ENCODE data around the gene DCAF4. TPM values are rescaled to one million over a fixed set of nuclear protein-coding genes. Genes with fewer than 3 reads are reported as not detected.

DCAF4 gene
- total and polyA plus RNA-seq, 8 donors = 0.58 to 139 (median 7.7) TPM

DNA sequence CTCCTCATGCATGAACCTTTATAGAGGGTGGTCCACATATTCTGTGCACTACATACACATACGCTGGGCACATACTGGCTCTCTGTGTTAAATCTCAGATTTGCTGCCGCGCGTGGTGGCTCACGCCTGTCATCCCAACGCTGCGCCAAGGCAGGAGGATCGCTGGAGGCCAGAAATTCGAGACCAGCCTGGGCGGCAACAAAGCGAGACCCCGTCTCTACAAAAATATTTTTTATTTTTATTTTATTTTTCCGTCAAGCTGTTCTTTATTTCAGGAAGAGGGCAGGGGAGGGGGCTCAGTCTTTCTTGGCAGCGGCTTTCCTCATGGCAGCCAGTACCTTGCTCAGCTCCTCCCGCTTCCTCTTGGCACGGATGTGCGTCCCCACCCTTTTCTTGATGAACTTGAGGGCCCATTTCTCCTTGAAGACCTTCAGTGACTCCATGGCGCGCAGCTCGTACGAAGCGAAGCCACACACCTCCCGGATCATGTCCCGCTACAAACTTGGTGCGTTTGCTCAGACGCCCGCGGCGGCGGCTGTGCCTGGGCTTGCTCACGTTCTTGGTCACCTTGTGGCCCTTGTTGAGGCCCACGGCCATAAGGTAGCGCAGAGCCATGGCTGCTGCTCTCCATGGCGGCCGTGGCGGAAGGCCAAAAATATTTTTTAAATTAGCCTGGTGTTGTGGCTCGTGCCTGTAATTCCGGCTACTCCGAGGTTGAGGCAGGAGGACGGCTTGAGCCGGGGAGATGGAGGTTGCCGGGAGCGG is 3.2 kb downstream of the DCAF4 start:
- Histone ChIP-seq H3K27ac (no peak overlapping the region), H3K36me3 (peaks cover 0 to 10% (median 0%) of the 10 kb centered on the region in 4 donors), H3K4me1 (peaks cover 4 to 25% (median 10%) of the 10 kb centered on the region in 4 donors), H3K4me3 (no peak overlapping the region), H3K27me3 (no peaks in the 10 kb centered on the region), H3K9me3 (no peaks in the 10 kb centered on the region)
- DNase-seq = no peak
- no peak for TF ChIP-seq POLR2A (IDR thresholded peaks at IDR 0.05)
- TF ChIP-seq POLR2AphosphoS5 (IDR thresholded peaks at IDR 0.05) = no peak
- TF ChIP-seq, protein P1, sequence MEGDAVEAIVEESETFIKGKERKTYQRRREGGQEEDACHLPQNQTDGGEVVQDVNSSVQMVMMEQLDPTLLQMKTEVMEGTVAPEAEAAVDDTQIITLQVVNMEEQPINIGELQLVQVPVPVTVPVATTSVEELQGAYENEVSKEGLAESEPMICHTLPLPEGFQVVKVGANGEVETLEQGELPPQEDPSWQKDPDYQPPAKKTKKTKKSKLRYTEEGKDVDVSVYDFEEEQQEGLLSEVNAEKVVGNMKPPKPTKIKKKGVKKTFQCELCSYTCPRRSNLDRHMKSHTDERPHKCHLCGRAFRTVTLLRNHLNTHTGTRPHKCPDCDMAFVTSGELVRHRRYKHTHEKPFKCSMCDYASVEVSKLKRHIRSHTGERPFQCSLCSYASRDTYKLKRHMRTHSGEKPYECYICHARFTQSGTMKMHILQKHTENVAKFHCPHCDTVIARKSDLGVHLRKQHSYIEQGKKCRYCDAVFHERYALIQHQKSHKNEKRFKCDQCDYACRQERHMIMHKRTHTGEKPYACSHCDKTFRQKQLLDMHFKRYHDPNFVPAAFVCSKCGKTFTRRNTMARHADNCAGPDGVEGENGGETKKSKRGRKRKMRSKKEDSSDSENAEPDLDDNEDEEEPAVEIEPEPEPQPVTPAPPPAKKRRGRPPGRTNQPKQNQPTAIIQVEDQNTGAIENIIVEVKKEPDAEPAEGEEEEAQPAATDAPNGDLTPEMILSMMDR (IDR thresholded peaks at IDR 0.05) = no peak
- TF ChIP-seq EP300 (IDR thresholded peaks at IDR 0.05) = no peak
- intact Hi-C loops (cut with DNase I; ENCODE audit: low total_unique reads) = no loop called here
- WGBS, 5 donors = 91 to 95% (median 93%) methylated on average over 43 of the region's 43 CpGs

DNA sequence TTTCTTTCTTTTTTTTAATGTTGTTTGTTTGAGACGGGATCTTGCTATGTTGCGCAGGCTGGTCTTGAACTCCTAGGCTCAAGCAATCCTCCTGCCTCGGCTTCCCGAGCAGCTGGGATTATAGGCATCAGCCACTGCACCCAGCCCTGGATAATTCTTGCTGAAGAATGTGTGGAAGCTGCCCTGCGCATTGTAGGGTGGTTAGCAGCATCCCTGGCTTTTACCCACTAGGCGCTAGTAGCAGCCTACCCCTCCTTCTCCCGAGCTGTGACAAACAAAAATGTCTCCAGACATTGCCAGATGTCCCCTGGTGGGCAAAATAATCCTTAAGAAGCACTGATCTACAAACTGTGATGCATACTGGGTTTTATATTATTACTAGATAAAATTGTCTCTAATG is 6.6 kb downstream of the DCAF4 start:
- Histone ChIP-seq H3K27me3 (no peaks in the 10 kb centered on the region), H3K27ac (no peak overlapping the region), H3K4me3 (no peak overlapping the region), H3K9me3 (no peaks in the 10 kb centered on the region), H3K36me3 (peaks cover 2 to 13% (median 4%) of the 10 kb centered on the region in 4 donors), H3K4me1 (peaks cover 0 to 2% (median under 1%) of the 10 kb centered on the region in 4 donors)
- intact Hi-C loops (cut with DNase I; ENCODE audit: low total_unique reads) = no loop called here
- 86 to 94% (median 89%) methylated on average over 7 of the region's 7 CpGs for WGBS, 5 donors
- no peak for TF ChIP-seq POLR2AphosphoS5 (IDR thresholded peaks at IDR 0.05)
- no peak for TF ChIP-seq POLR2A (IDR thresholded peaks at IDR 0.05)
- TF ChIP-seq, protein P1 (IDR thresholded peaks at IDR 0.05) = no peak
- TF ChIP-seq EP300 (IDR thresholded peaks at IDR 0.05) = no peak
- no peak for DNase-seq

DNA sequence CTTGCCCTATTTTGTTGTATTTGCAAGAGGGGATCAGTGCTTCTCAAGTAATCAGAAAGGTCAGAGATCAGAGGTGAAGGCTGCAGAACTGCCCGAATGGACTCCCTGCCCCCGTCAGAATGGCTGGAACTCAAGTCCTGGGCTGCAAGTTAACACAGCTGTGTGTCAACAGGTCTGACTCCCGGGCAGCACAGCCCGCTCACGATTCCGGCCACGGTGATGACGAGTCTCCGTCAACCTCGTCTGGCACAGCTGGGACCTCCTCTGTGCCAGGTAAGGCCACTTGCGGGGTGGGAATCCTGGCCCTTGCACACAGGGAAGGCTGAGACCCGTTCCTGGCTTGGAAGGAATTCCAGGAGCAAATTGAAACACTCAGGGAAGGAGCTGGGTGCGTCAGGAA is 13.4 kb downstream of the DCAF4 start:
- Histone ChIP-seq H3K27ac (no peak overlapping the region), H3K27me3 (no peaks in the 10 kb centered on the region), H3K36me3 (peaks cover 34 to 72% (median 70%) of the 10 kb centered on the region in 4 donors), H3K4me3 (no peak overlapping the region), H3K4me1 (no peaks in the 10 kb centered on the region), H3K9me3 (no peaks in the 10 kb centered on the region)
- intact Hi-C loops (cut with DNase I; ENCODE audit: low total_unique reads) = no loop called here
- DNase-seq = no peak
- no peak for TF ChIP-seq POLR2A (IDR thresholded peaks at IDR 0.05)
- TF ChIP-seq, protein P1 (IDR thresholded peaks at IDR 0.05) = no peak
- 75 to 86% (median 82%) methylated on average over 13 of the region's 13 CpGs for WGBS, 5 donors

DNA sequence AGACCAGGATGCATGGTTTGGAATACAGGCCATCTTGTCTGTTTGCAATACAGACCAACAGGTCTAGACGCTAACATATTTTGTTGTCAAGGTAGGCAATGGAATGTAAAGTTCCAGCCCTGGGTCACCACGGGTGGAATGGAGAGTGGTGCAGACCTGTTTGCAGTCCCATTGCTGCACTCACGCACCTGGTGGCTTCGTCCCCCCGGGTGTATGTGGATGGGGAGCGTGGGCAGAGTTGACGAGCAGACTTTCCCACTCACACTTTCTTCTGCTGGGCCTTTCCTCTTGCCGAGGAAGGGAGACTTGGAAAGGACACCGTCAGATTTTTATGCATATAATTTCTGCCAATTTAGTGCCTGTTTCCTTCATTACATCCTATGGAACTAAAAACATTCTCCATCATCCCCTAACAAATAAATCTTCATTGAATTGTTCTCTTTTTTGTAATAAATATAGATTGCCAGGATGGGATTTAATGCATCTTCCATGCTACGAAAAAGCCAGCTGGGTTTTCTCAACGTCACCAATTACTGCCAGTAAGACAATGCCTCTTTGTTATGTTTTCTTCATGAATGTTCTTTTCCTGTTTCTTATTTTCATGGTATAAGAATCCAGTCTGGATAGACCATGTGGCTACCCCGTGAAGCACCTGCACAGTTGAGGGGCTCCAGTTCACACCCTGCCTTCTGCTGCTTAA is 15.2 kb downstream of the DCAF4 start:
- Histone ChIP-seq H3K36me3 (peaks cover 34 to 90% (median 88%) of the 10 kb centered on the region in 4 donors), H3K27ac (no peak overlapping the region), H3K9me3 (no peaks in the 10 kb centered on the region), H3K4me3 (no peak overlapping the region), H3K27me3 (no peaks in the 10 kb centered on the region), H3K4me1 (no peaks in the 10 kb centered on the region)
- 83 to 87% (median 86%) methylated on average over 12 of the region's 12 CpGs for WGBS, 5 donors
- intact Hi-C loops (cut with DNase I; ENCODE audit: low total_unique reads) = no loop called here
- DNase-seq = peak in 1 of 2 donors; percentile 38
- TF ChIP-seq POLR2A (IDR thresholded peaks at IDR 0.05) = no peak
- no peak for TF ChIP-seq POLR2AphosphoS5 (IDR thresholded peaks at IDR 0.05)
- TF ChIP-seq, protein P1 (IDR thresholded peaks at IDR 0.05) = no peak
- no peak for TF ChIP-seq EP300 (IDR thresholded peaks at IDR 0.05)
